Loucy (cell line): ENCODE data around the gene TNPO3.
A peak's percentile ranks its signal among the peaks of the same experiment; 100 is the strongest.

Experiments used
- H2AFZ ChIP-seq: fragments of 200-600 bp; sonication (generic); 2 replicates; pipeline ENCODE4 v1.6.0; 2016; ENCODE audit warnings: antibody characterized with exemption, mild to moderate bottlenecking, low read length, moderate library complexity
- H3F3A ChIP-seq: fragments of 200-600 bp; 2 replicates; pipeline ENCODE4 v1.6.0; 2016; ENCODE audit warnings: antibody characterized with exemption, low read depth, mild to moderate bottlenecking
- H3K27me3 ChIP-seq: fragments of 200-600 bp; sonication (generic); 2 replicates; pipeline ENCODE4 v1.6.1; 2014; ENCODE audit warnings: low read length, mild to moderate bottlenecking; ENCODE audit not compliant: insufficient read depth, poor library complexity, severe bottlenecking
- H3K36me3 ChIP-seq: fragments of 200-600 bp; sonication (generic); 2 replicates; pipeline ENCODE4 v1.6.1; 2016; ENCODE audit warnings: low read length; ENCODE audit not compliant: insufficient read depth
- H3K4me1 ChIP-seq: fragments of 200-600 bp; sonication (generic); 2 replicates; pipeline ENCODE4 v1.5.1; 2014; ENCODE audit warnings: low read length, mild to moderate bottlenecking; ENCODE audit not compliant: insufficient read depth, poor library complexity, severe bottlenecking
- H3K4me2 ChIP-seq: fragments of 200-600 bp; sonication (generic); 2 replicates; pipeline ENCODE4 v1.6.0; 2014; ENCODE audit warnings: antibody characterized with exemption, low read length, low read depth, mild to moderate bottlenecking; ENCODE audit not compliant: poor library complexity, severe bottlenecking
- H3K4me3 ChIP-seq: fragments of 200-600 bp; sonication (generic); 2 replicates; pipeline ENCODE4 v1.5.1; 2014; ENCODE audit warnings: low read length, mild to moderate bottlenecking, mixed read lengths; ENCODE audit not compliant: poor library complexity, severe bottlenecking
- H3K79me2 ChIP-seq: fragments of 200-600 bp; sonication (generic); 2 replicates; pipeline ENCODE4 v1.6.1; 2014; ENCODE audit warnings: low read length; ENCODE audit not compliant: insufficient read depth
- H3K9ac ChIP-seq: fragments of 200-600 bp; sonication (generic); 2 replicates; pipeline ENCODE4 v1.6.0; 2014; ENCODE audit warnings: mild to moderate bottlenecking, low read depth, low read length, moderate library complexity; ENCODE audit not compliant: poor library complexity, severe bottlenecking
- H3K9me2 ChIP-seq: fragments of 200-600 bp; sonication (generic); replicated peaks from 2 replicates; pipeline ENCODE4 v1.6.1; 2016; ENCODE audit warnings: low read depth, low read length, mixed read lengths
- H3K9me3 ChIP-seq: fragments of 200-600 bp; sonication (generic); 2 replicates; pipeline ENCODE4 v1.6.1; 2014; ENCODE audit warnings: mild to moderate bottlenecking, antibody characterized with exemption, low read length, low read depth; ENCODE audit not compliant: insufficient read depth
- H4K20me1 ChIP-seq: fragments of 200-600 bp; sonication (generic); 2 replicates; pipeline ENCODE4 v1.6.0; 2014; ENCODE audit warnings: antibody characterized with exemption, low read length, mild to moderate bottlenecking; ENCODE audit not compliant: insufficient read depth, poor library complexity, severe bottlenecking
- EZH2phosphoT487 ChIP-seq: fragments of 200-600 bp; IDR thresholded peaks from 2 replicates; pipeline ENCODE4 v1.6.1; 2018; ENCODE audit warnings: antibody characterized with exemption, mild to moderate bottlenecking, moderate library complexity, borderline replicate concordance
- TF ChIP-seq, protein P1 (sequence below): fragments of 200-600 bp; sonication (generic); conservative IDR thresholded peaks from 2 replicates; pipeline ENCODE4 v1.5.1; 2014; ENCODE audit warnings: mild to moderate bottlenecking, antibody characterized with exemption, low read length

TNPO3 gene

DNA sequence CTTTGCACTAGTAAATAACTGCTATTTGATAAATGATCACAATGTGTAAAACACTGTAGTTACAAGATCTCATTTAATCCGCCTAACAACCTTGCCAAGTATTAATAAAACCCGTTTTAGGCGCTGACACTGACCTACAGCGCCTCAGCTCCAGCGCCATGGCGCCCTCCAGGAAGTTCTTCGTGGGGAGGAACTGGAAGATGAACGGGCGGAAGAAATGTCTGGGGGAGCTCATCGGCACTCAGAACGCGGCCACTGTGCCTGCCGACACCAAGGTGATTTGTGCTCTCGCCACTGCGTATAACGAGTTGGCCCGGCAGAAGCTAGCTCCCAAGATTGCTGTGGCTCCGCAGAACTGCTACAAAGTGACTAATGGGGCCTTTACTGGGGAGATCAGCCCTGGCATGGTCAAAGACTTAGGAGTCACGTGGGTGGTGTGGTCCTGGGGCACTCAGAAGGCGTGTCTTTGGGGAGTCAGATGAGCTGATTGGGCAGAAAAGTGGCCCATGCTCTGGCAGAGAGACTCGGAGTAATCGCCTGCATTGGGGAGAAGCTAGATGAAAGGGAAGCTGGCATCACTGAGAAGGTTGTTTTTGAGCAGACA lies 1.1 kb upstream of the TNPO3 start:
- H3K9ac ChIP-seq, result peak overlapping the region; percentile 89

DNA sequence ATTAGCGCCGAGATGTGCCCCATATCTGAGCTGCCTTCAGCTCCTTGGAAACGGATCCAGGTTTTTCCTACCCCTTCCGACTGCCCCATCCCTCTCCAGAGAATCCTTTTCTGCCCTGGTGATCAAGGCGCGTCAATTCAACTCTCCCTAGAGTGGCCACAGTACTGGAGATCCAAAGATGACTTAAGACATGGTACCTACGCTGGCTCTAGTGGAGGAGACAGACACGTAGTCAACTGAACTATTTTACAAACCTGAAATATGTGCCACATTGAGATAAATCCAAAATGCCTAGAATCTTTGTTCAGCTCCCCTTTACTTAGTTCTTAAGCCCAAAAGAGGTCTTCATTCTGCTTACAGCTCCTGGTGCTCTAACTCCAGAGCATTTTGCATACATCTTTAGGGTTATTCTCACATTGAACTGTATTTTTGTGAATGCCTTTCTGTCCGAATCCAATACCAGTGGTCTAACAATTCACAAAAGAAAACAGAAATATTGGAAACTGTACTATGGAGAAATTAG lies 444 bp upstream of the TNPO3 start:
- H3F3A ChIP-seq, result no peaks in the 10 kb centered on the region
- H4K20me1 ChIP-seq, result peaks cover 33% of the 10 kb centered on the region
- H3K9ac ChIP-seq, result peak overlapping the region; percentile 89
- peaks cover 31% of the 10 kb centered on the region for H3K4me1 ChIP-seq
- TF ChIP-seq EZH2phosphoT487, result no peak
- TF ChIP-seq, protein P1, sequence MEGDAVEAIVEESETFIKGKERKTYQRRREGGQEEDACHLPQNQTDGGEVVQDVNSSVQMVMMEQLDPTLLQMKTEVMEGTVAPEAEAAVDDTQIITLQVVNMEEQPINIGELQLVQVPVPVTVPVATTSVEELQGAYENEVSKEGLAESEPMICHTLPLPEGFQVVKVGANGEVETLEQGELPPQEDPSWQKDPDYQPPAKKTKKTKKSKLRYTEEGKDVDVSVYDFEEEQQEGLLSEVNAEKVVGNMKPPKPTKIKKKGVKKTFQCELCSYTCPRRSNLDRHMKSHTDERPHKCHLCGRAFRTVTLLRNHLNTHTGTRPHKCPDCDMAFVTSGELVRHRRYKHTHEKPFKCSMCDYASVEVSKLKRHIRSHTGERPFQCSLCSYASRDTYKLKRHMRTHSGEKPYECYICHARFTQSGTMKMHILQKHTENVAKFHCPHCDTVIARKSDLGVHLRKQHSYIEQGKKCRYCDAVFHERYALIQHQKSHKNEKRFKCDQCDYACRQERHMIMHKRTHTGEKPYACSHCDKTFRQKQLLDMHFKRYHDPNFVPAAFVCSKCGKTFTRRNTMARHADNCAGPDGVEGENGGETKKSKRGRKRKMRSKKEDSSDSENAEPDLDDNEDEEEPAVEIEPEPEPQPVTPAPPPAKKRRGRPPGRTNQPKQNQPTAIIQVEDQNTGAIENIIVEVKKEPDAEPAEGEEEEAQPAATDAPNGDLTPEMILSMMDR, result no peak
- H3K4me2 ChIP-seq, result peak overlapping the region; percentile 96
- no peaks in the 10 kb centered on the region for H3K9me2 ChIP-seq
- peaks cover 47% of the 10 kb centered on the region for H3K79me2 ChIP-seq
- H3K4me3 ChIP-seq, result peak overlapping the region; percentile 86
- no peaks in the 10 kb centered on the region for H3K9me3 ChIP-seq
- peak overlapping the region; percentile 88; the same call in 1 of the 2 replicates for H2AFZ ChIP-seq
- H3K36me3 ChIP-seq, result no peaks in the 10 kb centered on the region
- no peaks in the 10 kb centered on the region for H3K27me3 ChIP-seq

More for the DNA sequence above, 1.1 kb upstream of the TNPO3 start:
- peaks cover 28% of the 10 kb centered on the region for H3K4me1 ChIP-seq
- peaks cover 27% of the 10 kb centered on the region for H4K20me1 ChIP-seq
- H3K4me3 ChIP-seq, result peak overlapping the region; percentile 86
- H2AFZ ChIP-seq, result no peak overlapping the region
- peaks cover 41% of the 10 kb centered on the region for H3K79me2 ChIP-seq
- H3K9me2 ChIP-seq, result no peaks in the 10 kb centered on the region
- no peaks in the 10 kb centered on the region for H3K27me3 ChIP-seq
- no peaks in the 10 kb centered on the region for H3K36me3 ChIP-seq
- TF ChIP-seq, protein P1, result no peak
- no peak for TF ChIP-seq EZH2phosphoT487
- H3K9me3 ChIP-seq, result no peaks in the 10 kb centered on the region
- H3K4me2 ChIP-seq, result peak overlapping the region; percentile 96
- no peaks in the 10 kb centered on the region for H3F3A ChIP-seq

DNA sequence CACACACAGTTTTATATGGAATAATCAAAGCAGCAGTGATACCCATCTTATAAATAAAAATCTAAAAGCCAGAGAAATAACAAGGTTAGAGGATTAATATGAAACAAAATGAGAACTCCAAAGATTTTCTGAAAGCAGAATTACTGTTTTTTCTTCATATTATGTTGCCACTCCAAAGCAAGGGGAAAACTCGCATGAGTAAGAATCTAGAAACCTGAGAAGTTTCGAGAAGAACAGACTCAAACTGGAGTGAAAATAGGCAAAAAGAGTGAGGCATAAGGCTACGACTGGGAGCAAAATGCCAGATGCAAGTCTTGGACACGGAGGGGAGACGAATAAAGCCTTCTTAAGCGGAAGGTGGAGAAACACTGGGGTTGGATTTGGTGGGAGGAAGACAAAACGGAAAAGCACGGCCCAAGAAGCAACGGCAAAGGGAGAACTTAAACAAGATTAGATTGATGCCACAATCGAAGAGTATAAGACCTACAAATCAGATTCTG lies 923 bp downstream of the TNPO3 start:
- Histone ChIP-seq H3K4me2 (peak overlapping the region; percentile 96), H3K9ac (peak overlapping the region; percentile 89), H4K20me1 (peaks cover 44% of the 10 kb centered on the region), H3K27me3 (no peaks in the 10 kb centered on the region), H3K9me3 (no peaks in the 10 kb centered on the region), H3K79me2 (peaks cover 61% of the 10 kb centered on the region), H2AFZ (peak overlapping the region; percentile 88), H3K4me3 (peak overlapping the region; percentile 86), H3K36me3 (no peaks in the 10 kb centered on the region), H3K4me1 (peaks cover 40% of the 10 kb centered on the region), H3F3A (no peaks in the 10 kb centered on the region), H3K9me2 (no peaks in the 10 kb centered on the region)
- no peak for TF ChIP-seq EZH2phosphoT487
- TF ChIP-seq, protein P1, result no peak
